Osteoblast (primary cell): Measurements from ENCODE around the gene FOSB. TPM values are rescaled to one million over a fixed set of nuclear protein-coding genes. Genes with fewer than 3 reads are reported as not detected.

ENCODE experiments used
- DNase-seq: peaks from one replicate; pipeline ENCODE4 v3.0.0; 2011; ENCODE audit warnings: low spot score, mixed read lengths; ENCODE audit not compliant: insufficient read length; ENCODE audit errors: missing footprints
- H2AFZ ChIP-seq: 2 replicates; pipeline ENCODE4 v1.6.0; 2011; ENCODE audit warnings: mild to moderate bottlenecking, low read length
- H3K27ac ChIP-seq: 2 replicates; pipeline ENCODE4 v1.5.1; 2011; ENCODE audit warnings: mild to moderate bottlenecking, low read depth, low read length, moderate library complexity
- H3K27me3 ChIP-seq: 2 replicates; pipeline ENCODE4 v1.6.0; 2012; ENCODE audit warnings: mild to moderate bottlenecking, control low read depth, inconsistent platforms, low read length, moderate library complexity; ENCODE audit not compliant: insufficient read depth
- H3K36me3 ChIP-seq: 2 replicates; pipeline ENCODE4 v1.5.1; 2011; ENCODE audit warnings: mild to moderate bottlenecking, low read length, control low read depth, moderate library complexity; ENCODE audit not compliant: insufficient read depth
- H3K4me1 ChIP-seq: 2 replicates; pipeline ENCODE4 v1.5.1; 2011; ENCODE audit warnings: mild to moderate bottlenecking, low read length, control low read depth, moderate library complexity; ENCODE audit not compliant: insufficient read depth
- H3K4me2 ChIP-seq: 2 replicates; pipeline ENCODE4 v1.6.0; 2011; ENCODE audit warnings: mild to moderate bottlenecking, low read length; ENCODE audit not compliant: insufficient read depth
- H3K4me3 ChIP-seq: fragments of 200-600 bp; sonication (generic); 3 replicates; pipeline ENCODE4 v1.5.1; 2012; ENCODE audit warnings: mild to moderate bottlenecking, low read length, inconsistent platforms; ENCODE audit not compliant: insufficient read depth
- H3K79me2 ChIP-seq: 2 replicates; pipeline ENCODE4 v1.6.0; 2012; ENCODE audit warnings: mild to moderate bottlenecking, low read length, control low read depth, inconsistent platforms; ENCODE audit not compliant: insufficient read depth
- H3K9me3 ChIP-seq: 2 replicates; pipeline ENCODE4 v1.5.1; 2011; ENCODE audit warnings: low read depth, low read length, control low read depth
- H4K20me1 ChIP-seq: 2 replicates; pipeline ENCODE4 v1.6.0; 2012; ENCODE audit warnings: mild to moderate bottlenecking, low read length, control low read depth; ENCODE audit not compliant: insufficient read depth
- total RNA-seq: library from RNA; depleted of rRNA; stranded (reverse); fragments of >200 nt; gene quantifications from 2 replicates; pipeline ENCODE4 v1.2.3, GENCODE V29; 2012
- TF ChIP-seq, protein P1 (sequence below): IDR thresholded peaks from 2 replicates; pipeline ENCODE4 v1.5.1; 2011; ENCODE audit warnings: mild to moderate bottlenecking, low read depth, low read length, moderate library complexity; ENCODE audit errors: extremely low read depth

FOSB gene
- total RNA-seq, 1 donor, result 3.3 TPM

GRCh38 chr19:45464274-45464673, 3.5 kb upstream of the FOSB start:
- peaks cover 12% of the 10 kb centered on the region for H3K79me2 ChIP-seq
- no peak overlapping the region for H3K4me2 ChIP-seq
- H3K9me3 ChIP-seq, result no peaks in the 10 kb centered on the region
- peaks cover 10% of the 10 kb centered on the region for H3K4me1 ChIP-seq
- no peak overlapping the region for H2AFZ ChIP-seq
- H3K4me3 ChIP-seq, result no peak overlapping the region
- H3K27ac ChIP-seq, result no peak overlapping the region
- TF ChIP-seq, protein P1, sequence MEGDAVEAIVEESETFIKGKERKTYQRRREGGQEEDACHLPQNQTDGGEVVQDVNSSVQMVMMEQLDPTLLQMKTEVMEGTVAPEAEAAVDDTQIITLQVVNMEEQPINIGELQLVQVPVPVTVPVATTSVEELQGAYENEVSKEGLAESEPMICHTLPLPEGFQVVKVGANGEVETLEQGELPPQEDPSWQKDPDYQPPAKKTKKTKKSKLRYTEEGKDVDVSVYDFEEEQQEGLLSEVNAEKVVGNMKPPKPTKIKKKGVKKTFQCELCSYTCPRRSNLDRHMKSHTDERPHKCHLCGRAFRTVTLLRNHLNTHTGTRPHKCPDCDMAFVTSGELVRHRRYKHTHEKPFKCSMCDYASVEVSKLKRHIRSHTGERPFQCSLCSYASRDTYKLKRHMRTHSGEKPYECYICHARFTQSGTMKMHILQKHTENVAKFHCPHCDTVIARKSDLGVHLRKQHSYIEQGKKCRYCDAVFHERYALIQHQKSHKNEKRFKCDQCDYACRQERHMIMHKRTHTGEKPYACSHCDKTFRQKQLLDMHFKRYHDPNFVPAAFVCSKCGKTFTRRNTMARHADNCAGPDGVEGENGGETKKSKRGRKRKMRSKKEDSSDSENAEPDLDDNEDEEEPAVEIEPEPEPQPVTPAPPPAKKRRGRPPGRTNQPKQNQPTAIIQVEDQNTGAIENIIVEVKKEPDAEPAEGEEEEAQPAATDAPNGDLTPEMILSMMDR, result no peak
- H3K27me3 ChIP-seq, result no peaks in the 10 kb centered on the region
- H3K36me3 ChIP-seq, result no peaks in the 10 kb centered on the region
- no peak for DNase-seq
- H4K20me1 ChIP-seq, result peaks cover 5% of the 10 kb centered on the region

GRCh38 chr19:45464852-45465441, 2.8 kb upstream of the FOSB start:
- peak; percentile 55 for DNase-seq
- TF ChIP-seq, protein P1, result no peak
- no peak overlapping the region for H3K27ac ChIP-seq
- H4K20me1 ChIP-seq, result peaks cover 5% of the 10 kb centered on the region
- no peaks in the 10 kb centered on the region for H3K27me3 ChIP-seq
- peaks cover 18% of the 10 kb centered on the region for H3K79me2 ChIP-seq
- H3K4me1 ChIP-seq, result peaks cover 10% of the 10 kb centered on the region
- H3K9me3 ChIP-seq, result no peaks in the 10 kb centered on the region
- H2AFZ ChIP-seq, result no peak overlapping the region
- H3K4me3 ChIP-seq, result no peak overlapping the region
- H3K4me2 ChIP-seq, result no peak overlapping the region
- no peaks in the 10 kb centered on the region for H3K36me3 ChIP-seq

GRCh38 chr19:45467115-45467455, 711 bp upstream of the FOSB start:
- peak overlapping the region; percentile 100 for H3K4me2 ChIP-seq

DNA sequence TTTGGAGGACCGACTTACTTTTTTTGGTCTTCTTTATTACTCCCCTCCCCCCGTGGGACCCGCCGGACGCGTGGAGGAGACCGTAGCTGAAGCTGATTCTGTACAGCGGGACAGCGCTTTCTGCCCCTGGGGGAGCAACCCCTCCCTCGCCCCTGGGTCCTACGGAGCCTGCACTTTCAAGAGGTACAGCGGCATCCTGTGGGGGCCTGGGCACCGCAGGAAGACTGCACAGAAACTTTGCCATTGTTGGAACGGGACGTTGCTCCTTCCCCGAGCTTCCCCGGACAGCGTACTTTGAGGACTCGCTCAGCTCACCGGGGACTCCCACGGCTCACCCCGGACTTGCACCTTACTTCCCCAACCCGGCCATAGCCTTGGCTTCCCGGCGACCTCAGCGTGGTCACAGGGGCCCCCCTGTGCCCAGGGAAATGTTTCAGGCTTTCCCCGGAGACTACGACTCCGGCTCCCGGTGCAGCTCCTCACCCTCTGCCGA, 409 bp downstream of the FOSB start:
- TF ChIP-seq, protein P1, result no peak
- H3K4me3 ChIP-seq, result peak overlapping the region; percentile 95
- no peaks in the 10 kb centered on the region for H3K27me3 ChIP-seq
- DNase-seq, result peak; percentile 72
- H3K79me2 ChIP-seq, result peaks cover 36% of the 10 kb centered on the region
- H3K4me2 ChIP-seq, result peak overlapping the region; percentile 100
- peaks cover 8% of the 10 kb centered on the region for H3K36me3 ChIP-seq
- no peaks in the 10 kb centered on the region for H3K9me3 ChIP-seq
- peaks cover 21% of the 10 kb centered on the region for H3K4me1 ChIP-seq
- peak overlapping the region; percentile 97 for H3K27ac ChIP-seq
- H2AFZ ChIP-seq, result no peak overlapping the region
- H4K20me1 ChIP-seq, result peaks cover 5% of the 10 kb centered on the region

More at GRCh38 chr19:45467115-45467455, 711 bp upstream of the FOSB start:
- Histone ChIP-seq H4K20me1 (peaks cover 5% of the 10 kb centered on the region), H3K9me3 (no peaks in the 10 kb centered on the region), H3K79me2 (peaks cover 32% of the 10 kb centered on the region), H2AFZ (peak overlapping the region; percentile 89), H3K4me3 (peak overlapping the region; percentile 95), H3K4me1 (peaks cover 18% of the 10 kb centered on the region), H3K27me3 (no peaks in the 10 kb centered on the region), H3K36me3 (peaks cover 8% of the 10 kb centered on the region), H3K27ac (peak overlapping the region; percentile 97)
- TF ChIP-seq, protein P1, result no peak
- peak; percentile 61 for DNase-seq
